Measurements from ENCODE around the gene KCNQ5.

DNA sequence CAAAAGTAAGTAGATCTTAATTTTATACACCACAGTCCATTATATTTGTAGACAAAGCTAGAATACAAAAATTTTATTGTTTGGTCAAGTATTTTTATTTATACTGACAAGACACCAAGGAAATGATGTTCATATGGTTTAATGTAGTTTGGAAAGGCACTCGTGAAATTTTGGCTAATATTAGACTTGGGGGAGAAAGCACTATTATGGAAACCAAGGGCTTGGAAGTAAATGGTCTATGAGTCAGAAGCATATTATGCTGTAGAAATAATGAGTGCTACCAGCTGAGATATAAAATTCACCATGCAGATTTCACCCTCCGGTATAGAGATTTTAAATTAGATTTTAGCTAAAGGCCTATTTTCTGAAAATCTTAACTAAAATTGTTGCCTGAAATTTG lies 233.6 kb downstream of the KCNQ5 start:
- TF ChIP-seq EZH2 (IDR thresholded peaks at IDR 0.05; ENCODE audit: low read length, missing control alignments), result no peak
- TF ChIP-seq, protein P1, sequence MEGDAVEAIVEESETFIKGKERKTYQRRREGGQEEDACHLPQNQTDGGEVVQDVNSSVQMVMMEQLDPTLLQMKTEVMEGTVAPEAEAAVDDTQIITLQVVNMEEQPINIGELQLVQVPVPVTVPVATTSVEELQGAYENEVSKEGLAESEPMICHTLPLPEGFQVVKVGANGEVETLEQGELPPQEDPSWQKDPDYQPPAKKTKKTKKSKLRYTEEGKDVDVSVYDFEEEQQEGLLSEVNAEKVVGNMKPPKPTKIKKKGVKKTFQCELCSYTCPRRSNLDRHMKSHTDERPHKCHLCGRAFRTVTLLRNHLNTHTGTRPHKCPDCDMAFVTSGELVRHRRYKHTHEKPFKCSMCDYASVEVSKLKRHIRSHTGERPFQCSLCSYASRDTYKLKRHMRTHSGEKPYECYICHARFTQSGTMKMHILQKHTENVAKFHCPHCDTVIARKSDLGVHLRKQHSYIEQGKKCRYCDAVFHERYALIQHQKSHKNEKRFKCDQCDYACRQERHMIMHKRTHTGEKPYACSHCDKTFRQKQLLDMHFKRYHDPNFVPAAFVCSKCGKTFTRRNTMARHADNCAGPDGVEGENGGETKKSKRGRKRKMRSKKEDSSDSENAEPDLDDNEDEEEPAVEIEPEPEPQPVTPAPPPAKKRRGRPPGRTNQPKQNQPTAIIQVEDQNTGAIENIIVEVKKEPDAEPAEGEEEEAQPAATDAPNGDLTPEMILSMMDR (conservative IDR thresholded peaks at IDR 0.05 in 1 of 2, IDR thresholded peaks at IDR 0.05 in 1 of 2; ENCODE audit: low read depth in 1 of 2, low read length in 2 of 2), result no peak
